Measurements from ENCODE around the gene ADGRD2. TPM values are rescaled to one million over a fixed set of nuclear protein-coding genes. Genes with fewer than 3 reads are reported as not detected.

Gene ADGRD2
- total RNA-seq, 4 donors from 2014 or later = 0.20 to 0.49 (median 0.36) TPM; not detected in 1

GRCh38 chr9:124477648-124478285, 27.5 kb downstream of the ADGRD2 start:
- 9% methylated on average over 26 of the region's 53 CpGs; no CpG with 5 or more reads in 1 of the 2 donors for WGBS, 2 donors
- TF ChIP-seq POLR2A (IDR thresholded peaks at IDR 0.05) (no peak), CTCF (IDR thresholded peaks at IDR 0.05) (no peak)
- DNase-seq (ENCODE audit: low spot score in 2 of 2) = no peak
- no peak overlapping the region for H3K4me3 ChIP-seq (ENCODE audit: low read depth, poor library complexity, severe bottlenecking)
- intact Hi-C loops (cut with DNase I; ENCODE audit: low total_unique reads) = no loop called here

DNA sequence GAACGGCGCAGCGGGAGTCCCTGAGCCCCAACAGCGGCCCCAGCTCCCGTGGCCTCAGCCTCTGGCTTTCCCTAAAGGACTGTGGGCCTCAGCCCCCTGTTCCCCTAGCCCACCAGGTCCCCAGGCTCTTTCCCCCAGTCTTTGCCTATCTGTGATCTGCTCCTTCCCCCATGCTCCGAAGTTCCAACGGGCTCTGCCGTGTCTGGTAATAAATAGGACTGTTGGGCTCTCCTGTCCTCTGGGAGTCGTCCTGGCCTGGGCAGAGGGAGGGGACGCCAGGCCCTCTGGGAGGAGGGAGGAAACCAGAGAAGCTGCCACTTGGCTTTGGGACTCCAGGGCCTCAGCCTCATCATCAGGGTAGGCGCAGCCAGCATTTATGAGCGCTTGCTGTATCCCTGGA, 28.1 kb downstream of the ADGRD2 start:
- no peak for DNase-seq (ENCODE audit: low spot score in 2 of 2)
- no peak overlapping the region for H3K4me3 ChIP-seq (ENCODE audit: low read depth, poor library complexity, severe bottlenecking)
- 54 to 55% methylated on average over 12 of the region's 12 CpGs for WGBS, 2 donors
- no peak for TF ChIP-seq CTCF (IDR thresholded peaks at IDR 0.05)
- TF ChIP-seq POLR2A (IDR thresholded peaks at IDR 0.05) = no peak
- intact Hi-C loops (cut with DNase I; ENCODE audit: low total_unique reads) = no loop called here

DNA sequence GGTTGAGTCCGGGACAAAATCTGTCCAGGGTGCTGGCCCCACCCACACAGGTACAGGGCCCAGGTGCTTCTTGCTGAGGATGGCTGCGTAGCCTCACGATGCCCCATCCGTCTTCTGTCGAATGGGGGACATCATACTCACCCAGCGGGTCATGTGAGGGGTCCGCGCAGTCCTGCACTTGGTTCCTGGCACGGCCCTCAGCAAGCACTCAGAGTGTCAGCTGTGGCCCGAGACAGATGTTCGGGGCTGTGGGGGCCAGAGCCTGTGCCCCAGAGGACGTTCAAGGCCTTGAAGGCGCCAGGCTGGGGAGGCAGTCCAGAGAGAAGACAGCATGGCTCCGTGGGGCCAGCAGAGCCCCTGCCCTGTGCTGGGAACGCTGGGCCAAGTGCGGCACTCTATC, 29.1 kb downstream of the ADGRD2 start:
- DNase-seq (ENCODE audit: low spot score in 2 of 2) = no peak
- intact Hi-C loops (cut with DNase I; ENCODE audit: low total_unique reads) = no loop called here
- TF ChIP-seq POLR2A (IDR thresholded peaks at IDR 0.05) (no peak), CTCF (IDR thresholded peaks at IDR 0.05) (no peak)
- 86 to 88% methylated on average over 4 to 14 of the region's 16 CpGs for WGBS, 2 donors
- H3K4me3 ChIP-seq (ENCODE audit: low read depth, poor library complexity, severe bottlenecking) = no peak overlapping the region

GRCh38 chr9:124479947-124480620, 29.8 kb downstream of the ADGRD2 start:
- intact Hi-C loops (cut with DNase I; ENCODE audit: low total_unique reads) = no loop called here
- 46 to 68% methylated on average over 6 of the region's 6 CpGs for WGBS, 2 donors
- no peak for TF ChIP-seq POLR2A (IDR thresholded peaks at IDR 0.05)
- TF ChIP-seq CTCF (IDR thresholded peaks at IDR 0.05) = no peak
- no peak for DNase-seq (ENCODE audit: low spot score in 2 of 2)
- no peak overlapping the region for H3K4me3 ChIP-seq (ENCODE audit: low read depth, poor library complexity, severe bottlenecking)

- 14 to 33% methylated on average over 7 of the region's 7 CpGs for WGBS, 2 donors
- intact Hi-C loops (cut with DNase I; ENCODE audit: low total_unique reads) = no loop called here
- no peak for DNase-seq (ENCODE audit: low spot score in 2 of 2)
- TF ChIP-seq POLR2A (IDR thresholded peaks at IDR 0.05) = no peak
- H3K4me3 ChIP-seq (ENCODE audit: low read depth, poor library complexity, severe bottlenecking) = no peak overlapping the region
Observed at GRCh38 chr9:124480621-124480981, 30.4 kb downstream of the ADGRD2 start.

- H3K4me3 ChIP-seq (ENCODE audit: low read depth, poor library complexity, severe bottlenecking) = no peak overlapping the region
- intact Hi-C loops (cut with DNase I; ENCODE audit: low total_unique reads) = no loop called here
- WGBS, 2 donors = 41 to 62% methylated on average over 10 to 17 of the region's 17 CpGs
- no peak for TF ChIP-seq POLR2A (IDR thresholded peaks at IDR 0.05)
- TF ChIP-seq CTCF (IDR thresholded peaks at IDR 0.05) = no peak
- no peak for DNase-seq (ENCODE audit: low spot score in 2 of 2)
Observed at GRCh38 chr9:124481115-124481514, 30.9 kb downstream of the ADGRD2 start.

Data from lower leg skin (tissue), 4 donors.